ENCODE results near the gene SCAMP1.
"Not testable (repeated sequence)": the region's sequence is repeated elsewhere in the genome, so short reads cannot be mapped to it uniquely, and the experiment has no call there.

SCAMP1 gene

DNA sequence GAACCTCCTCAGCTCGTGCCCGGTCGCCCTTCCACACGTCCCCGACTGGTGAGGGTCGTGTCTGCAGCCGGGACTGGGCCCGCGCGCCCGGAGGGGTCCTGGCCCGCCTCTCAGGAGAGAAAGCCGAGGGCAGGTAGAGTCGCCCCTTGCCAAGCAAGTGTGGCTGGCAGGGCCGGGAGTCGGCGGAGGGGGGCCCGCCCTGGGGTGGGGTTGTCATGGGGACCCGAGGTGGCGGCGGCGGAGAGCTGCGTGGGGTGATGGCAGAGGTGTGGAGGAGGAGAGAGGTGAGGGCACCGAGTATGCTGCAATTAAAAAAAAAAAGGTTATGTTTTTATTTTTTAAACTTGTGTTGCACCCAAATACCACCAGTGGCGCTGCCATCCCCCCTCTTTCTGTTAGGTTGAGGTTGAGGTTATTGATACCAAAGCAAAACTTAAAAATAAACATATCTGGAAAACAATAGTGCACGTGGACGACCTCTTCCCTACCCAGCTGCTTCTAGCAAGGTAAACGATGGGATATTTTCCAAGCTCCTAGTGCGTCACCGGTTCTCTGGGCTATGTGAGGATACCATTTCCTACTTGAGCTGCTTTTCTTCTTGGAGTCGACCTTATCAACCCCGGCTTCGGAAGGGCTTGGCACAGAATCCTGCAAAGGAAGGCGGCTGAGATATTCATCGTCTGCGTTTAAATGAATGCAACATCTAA lies 660 bp downstream of the SCAMP1 start:
- peak; percentile 27 to 67 (median 61) for DNase-seq (ENCODE audit: low read depth in 3 of 3)

DNA sequence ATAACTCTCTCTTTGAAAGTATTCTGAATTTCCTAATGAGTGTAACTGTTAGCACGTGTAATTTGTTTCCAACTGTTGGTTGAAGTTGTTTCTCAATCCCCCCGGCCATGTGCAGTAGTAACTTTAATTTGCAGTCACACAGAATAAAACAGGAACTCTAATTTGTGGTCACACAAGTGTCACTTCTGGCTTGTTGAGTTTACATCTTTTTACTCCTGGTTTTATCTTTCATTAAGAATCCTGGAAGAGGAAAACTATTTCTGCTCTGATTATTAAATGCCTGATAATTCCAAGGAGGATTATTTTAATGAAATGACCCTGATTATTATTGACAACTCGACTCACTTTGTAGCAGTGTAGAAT lies 1.2 kb downstream of the SCAMP1 start:
- DNase-seq (ENCODE audit: low read depth in 3 of 3), result no peak

DNA sequence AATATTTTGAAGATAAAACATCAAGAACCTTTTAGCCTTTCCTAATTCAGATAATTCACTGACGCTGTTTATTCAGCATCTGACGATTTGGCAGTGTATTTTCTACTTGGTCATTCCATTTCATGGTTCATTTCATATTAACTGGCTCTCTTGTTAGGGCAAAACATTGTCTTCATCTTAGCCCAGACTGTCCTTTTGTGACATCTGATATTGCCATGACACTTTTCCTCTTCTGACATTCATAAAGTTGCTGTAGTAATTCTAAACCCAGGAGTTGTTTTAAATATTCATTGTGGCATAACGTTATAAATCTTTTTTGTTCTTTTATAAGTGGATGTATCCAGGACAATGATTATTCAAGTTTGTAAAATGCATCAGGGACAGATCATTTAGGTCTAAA lies 1.8 kb downstream of the SCAMP1 start:
- no peak for DNase-seq (ENCODE audit: low read depth in 3 of 3)

DNA sequence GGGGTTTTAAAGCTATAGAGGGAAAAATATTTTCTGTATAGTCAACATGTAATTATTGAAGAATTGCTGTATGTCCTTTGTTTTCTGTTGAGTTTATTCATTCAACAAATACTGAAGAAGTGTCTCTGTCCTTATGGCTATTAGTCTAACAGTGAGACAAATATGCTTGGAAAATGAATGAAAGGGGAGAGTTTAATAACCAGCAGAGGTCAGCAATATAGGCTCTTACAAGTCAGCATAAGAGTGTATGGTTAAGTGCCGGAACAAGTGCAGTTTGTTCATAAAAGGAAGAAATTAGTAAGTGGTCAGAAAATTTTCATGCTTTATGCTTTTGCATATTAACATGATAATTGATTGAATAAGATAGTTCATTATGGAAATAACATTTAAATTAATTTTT lies 3.6 kb downstream of the SCAMP1 start:
- DNase-seq (ENCODE audit: low read depth in 3 of 3), result no peak

DNA sequence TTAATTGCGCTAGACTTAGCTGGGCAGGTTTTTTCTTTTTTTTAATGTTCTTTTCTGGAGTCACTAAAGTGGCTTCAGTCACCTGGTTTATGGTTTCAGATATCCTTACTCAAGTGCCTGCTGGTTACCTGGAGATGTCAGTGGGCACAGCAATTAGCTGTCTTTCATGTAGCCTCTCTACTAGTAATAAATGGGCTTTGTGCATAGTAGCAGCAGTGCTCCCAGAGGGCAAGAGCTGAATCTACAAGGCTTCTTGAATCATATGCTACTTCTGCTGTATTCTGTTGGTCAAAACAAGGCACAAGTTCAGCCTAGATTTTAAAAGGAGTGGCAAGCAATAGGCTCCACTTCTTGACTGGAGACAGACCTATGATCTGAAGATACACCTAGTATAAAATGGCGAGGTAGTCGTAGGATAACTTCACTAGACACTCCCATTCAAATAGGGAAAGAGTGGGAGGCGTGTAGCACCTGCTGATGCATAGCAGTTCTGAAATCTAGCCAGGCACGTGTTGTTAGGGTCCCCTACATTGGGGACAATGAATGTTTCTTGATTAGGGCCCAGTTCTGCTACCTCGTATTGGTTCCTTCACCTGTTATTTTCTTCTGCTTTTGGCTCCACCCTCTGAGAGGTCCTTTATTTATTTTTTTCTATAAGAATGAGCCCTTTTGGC lies 7.0 kb downstream of the SCAMP1 start:
- DNase-seq (ENCODE audit: low read depth in 3 of 3), result no peak

DNA sequence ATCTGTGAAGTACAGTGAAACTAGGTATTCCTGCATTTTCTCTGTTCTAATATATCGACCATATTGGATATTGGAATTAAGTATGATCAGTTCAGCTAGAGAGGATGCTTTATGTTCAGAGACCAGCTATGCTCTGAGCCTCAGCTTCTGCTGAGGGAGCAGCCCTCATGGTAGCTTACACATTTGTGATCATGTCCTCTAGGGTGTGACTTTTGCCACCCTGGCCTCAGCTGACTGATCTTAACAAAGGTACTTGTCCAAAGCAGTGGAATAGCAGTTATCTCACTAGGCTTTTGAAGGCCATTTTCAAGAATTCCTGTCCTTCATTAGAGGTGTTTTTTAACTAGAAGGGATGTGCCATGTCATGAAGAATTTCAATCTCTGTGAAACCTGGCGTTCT lies 9.3 kb downstream of the SCAMP1 start:
- no peak for DNase-seq (ENCODE audit: low read depth in 3 of 3)

DNA sequence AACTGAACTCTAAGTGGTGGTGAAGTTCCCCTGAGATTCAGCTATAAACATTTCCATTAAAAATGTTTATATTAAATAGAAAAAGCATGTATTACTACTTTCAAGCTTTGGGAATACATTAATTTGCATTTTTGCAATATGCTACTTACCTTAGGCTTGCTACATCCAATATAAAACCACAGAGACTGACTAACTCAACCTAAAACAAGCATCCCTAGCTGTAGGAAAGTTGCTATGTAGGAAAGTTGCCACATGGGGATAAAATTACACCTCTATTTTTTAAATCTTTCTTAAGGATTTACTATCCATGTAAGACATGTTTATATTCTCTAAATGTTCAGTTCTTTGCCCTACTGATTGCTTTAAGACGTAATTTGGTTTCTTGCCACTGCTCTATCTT lies 12.8 kb downstream of the SCAMP1 start:
- DNase-seq (ENCODE audit: low read depth in 3 of 3), result no peak

DNA sequence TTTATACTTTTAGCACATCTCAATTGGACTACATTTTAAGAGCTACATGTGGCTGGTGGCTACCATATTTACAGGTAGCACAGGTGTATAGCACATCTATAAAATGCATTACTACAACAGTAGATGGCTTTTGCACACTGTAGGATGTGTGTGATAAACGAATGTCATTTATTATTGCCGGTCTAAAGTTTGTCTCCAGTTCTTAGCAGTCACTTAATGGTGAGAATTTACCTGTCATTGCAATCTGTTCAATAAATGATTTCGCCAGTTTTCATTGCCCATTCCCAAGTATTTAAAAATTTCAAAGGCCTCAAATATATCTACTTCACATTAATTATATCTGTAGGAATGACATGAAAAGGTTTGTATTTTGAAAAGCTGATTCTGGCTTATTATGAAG lies 15.9 kb downstream of the SCAMP1 start:
- no peak for DNase-seq (ENCODE audit: low read depth in 3 of 3)

DNA sequence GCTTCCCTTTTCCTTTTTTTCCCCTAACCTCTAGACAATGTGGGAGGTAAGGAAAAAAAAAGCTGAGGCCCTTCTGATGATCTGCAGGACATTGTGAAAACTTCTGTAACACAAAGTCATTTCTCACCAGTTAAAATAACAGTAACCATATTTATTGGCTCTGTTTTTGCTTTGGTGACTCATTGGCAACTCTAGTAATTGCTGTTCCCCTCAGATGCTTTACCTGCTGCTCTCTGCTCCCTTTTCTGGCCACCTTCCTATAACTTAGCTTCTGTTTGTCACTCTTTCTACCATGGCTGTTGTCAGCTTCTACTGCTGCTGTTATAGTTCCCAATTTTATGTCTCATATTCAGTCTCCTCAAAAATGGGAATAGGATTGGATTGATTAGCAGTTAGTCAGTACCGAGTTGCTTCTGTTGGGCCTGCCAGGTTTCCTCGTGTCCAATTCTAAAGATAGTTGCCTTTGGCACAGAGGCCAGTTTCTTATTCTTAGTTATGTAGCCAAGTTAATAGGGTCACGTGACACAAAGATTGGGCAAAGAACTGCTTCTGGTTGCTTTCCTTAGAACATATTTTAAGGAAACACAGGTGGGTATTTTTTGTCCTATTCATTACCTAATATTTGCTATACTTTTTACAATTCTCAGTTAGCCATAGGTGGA lies 16.8 kb downstream of the SCAMP1 start:
- DNase-seq (ENCODE audit: low read depth in 3 of 3), result no peak

DNA sequence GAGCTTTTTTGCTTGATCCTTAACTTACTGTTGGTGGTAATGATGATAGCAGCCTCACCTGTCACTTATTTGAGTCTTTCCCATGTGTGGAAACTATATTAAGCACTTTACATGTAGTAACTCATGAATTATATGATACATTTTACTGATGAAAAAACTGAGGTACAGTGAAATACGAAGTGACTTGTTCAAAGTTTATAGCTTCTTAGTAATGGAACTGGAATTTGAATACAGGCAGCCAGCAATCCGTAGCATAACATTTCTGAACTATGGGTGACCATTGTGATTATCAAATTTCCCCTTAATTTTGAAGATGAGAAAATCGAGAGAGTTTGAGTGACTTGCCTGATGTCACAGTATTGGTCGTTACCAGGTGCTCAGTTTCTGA lies 17.3 kb downstream of the SCAMP1 start:
- DNase-seq (ENCODE audit: low read depth in 3 of 3), result no peak

DNA sequence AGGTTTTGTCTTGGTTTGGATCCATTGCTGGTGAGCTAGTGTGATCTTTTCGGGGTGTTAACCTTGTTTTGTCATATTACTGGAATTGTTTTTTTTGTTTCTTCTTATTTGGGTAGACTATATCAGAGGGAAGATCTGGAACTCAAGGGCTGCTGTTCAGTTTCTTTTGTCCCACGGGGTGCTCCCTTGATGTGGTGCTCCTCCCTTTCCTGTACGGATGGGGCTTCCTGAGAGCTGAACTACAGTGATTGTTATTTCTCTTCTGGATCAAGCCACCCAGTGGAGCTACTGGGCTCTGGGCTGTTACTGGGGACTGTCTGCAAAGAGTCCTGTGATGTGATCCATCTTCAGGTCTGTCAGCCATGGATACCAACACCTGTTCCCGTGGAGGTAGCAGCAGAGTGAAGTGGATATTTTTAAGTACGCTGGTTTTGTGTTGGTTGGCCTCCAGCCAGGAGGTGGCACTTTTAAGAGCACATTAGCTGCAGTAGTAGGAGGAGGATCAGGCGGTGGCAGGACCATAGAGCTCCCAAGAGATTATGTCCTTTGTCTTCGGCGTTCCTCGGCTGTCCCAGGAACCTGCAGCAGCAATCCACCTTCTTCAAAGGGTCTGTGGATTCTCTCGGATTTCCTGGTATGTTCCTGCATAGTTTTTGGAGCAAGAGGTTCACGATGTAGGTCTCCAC lies 27.2 kb downstream of the SCAMP1 start:
- no peak for DNase-seq (ENCODE audit: low read depth in 3 of 3)

DNA sequence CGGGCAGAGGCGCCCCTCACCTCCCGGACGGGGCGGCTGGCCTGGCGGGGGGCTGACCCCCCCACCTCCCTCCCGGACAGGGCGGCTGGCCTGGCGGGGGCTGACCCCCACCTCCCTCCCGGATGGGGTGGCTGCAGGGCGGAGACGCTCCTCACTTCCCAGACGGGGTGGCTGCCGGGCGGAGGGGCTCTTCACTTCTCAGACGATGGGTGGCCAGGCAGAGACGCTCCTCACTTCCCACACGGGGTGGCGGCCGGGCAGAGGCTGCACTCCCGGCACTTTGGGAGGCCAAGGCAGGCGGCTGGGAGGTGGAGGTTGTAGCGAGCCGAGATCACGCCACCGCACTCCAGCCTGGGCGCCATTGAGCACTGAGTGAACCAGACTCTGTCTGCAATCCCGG lies 30.9 kb downstream of the SCAMP1 start:
- DNase-seq (ENCODE audit: low read depth in 3 of 3), result not testable (repeated sequence)

DNA sequence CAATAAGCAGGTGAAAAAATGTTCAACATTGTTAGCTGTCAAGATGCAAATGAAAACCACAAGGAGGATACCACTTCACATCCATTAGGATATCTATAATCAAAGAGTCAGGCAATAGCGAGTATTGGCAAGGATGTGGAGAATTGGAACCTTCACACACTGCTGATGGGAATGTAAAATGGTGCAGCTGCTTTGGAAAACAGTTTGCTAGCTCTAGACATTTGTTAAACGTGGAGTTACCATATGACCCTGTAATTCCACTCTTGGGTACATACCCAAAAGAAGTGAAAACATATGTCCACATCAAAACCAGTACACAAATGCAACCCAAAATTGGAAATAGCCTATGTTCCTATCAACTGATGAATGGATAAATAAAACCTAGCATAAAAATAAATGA lies 37.4 kb downstream of the SCAMP1 start:
- DNase-seq (ENCODE audit: low read depth in 3 of 3), result no peak

DNA sequence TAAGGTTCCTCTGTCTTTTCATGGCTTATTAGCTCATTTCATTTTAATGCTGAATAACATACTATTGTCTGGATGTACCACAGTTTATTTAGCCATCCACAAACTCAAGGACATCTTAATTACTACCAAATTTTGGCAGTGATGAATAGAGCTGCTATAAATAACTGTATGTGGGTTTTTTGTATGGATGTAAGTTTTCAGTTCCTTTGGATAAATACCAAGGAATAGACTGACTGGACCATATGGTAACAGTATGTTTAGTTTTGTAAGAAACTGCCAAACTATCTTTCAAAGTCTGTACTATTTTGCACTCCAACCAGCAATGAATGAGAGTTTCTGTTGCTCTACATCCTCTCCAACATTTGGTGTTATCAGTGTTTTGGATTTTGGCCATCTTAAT lies 38.7 kb downstream of the SCAMP1 start:
- DNase-seq (ENCODE audit: low read depth in 3 of 3), result no peak

DNA sequence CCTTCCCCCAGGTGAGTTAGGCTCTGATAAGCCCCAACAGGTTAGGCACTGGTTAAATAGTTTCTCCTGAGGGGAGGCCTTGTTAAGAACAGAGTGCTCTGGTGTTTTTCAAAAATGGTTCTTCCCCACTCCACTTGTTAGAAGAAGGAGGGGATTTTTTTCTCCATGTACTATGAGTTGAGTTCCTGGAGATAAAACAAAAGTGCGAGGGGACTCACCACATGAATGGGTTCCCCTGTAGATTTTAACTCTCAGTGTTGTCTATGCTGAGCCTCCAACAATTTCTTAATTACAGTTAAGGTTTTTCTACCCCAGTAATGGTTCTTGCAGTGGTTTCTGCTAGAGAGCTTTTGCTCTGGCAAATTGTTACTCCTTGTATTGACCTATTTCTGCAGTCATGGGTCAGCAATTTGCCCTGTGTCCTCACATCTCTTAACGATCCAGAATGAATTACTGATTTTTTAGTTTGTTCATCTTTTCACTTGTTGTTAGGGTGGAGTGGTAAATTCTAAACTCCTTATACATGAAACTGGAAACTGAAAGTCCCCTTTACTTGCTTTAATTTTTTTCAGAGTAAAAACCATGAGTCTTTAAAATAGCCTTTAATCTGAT lies 44.4 kb downstream of the SCAMP1 start:
- DNase-seq (ENCODE audit: low read depth in 3 of 3), result no peak

DNA sequence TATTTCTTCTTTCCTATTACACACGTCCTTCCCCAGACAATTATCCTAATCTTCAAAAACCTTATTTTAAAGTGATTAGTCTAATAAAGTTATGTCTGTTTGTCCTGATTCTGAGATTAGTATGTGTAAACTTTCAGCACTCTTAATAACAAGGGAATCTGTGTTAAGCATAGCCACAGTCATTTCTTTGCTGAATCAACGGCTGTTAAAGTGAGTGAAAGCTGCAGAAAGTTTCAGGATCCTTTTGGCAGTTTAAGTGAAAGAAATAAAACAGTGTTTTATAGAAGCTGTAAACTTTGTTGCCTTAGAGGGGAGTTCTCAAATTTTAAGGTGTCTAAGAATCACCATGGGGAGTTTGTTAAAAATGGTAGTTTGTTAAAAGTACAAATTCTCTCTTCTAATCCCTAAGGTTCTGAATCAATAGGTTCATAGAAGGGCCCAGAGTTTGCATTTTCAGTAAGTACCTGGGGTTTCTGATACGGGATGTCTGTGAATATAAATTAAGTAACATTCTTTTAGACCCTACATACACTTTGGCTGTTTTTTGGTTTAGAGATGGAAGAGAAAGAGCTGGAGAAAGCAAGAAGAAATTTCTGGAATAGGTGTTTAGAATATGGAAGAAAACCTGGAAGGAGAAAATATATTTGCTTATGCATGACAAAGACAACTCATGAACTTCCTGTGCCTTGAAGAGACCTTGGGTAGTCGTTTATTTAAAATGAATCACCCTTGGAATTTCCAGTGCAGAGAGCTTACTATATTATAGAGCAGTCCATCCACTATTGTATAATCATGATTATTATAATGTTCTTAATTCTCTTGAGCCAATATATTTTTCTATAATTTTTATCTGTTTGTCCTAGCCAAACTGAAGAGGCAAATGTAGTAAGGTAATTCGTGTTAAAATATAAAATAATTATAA lies 45.7 kb downstream of the SCAMP1 start:
- DNase-seq (ENCODE audit: low read depth in 3 of 3), result no peak

DNA sequence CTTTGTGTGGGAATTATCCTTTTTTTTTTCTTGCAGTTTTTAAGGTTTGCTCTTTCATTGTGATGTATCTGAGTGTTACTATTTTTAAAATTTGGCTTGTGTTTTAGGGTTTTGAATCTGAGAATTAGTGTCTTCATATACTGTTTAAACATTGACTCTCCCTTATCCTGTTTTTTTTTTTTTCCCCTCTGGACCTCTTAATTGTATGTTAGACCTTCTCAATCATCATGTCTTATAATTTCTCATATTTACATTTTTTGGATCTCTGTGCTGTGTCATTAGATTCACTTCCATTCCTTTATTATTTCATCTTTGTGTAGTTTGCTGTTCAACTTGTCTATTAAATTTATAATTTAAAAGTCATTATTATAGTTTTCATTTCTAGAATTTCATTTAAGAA lies 47.0 kb downstream of the SCAMP1 start:
- DNase-seq (ENCODE audit: low read depth in 3 of 3), result no peak

DNA sequence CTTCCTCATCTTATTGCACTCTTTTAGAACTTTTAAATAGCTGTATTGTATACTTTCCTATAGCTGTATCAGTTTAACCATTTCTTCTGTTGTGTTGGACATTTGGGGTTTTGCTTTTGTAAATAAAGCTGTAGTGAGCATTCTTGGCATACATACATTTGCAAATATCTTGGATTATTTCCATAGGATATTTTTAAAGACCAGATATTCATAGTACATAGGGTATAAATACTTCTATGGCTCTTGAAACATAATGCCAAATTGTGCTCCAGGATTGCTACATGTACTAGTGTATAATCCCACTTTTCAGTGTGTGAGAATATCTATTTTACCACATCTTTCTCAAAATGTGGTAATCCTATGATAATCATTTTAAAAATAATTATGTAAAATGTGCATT lies 51.2 kb downstream of the SCAMP1 start:
- no peak for DNase-seq (ENCODE audit: low read depth in 3 of 3)

DNA sequence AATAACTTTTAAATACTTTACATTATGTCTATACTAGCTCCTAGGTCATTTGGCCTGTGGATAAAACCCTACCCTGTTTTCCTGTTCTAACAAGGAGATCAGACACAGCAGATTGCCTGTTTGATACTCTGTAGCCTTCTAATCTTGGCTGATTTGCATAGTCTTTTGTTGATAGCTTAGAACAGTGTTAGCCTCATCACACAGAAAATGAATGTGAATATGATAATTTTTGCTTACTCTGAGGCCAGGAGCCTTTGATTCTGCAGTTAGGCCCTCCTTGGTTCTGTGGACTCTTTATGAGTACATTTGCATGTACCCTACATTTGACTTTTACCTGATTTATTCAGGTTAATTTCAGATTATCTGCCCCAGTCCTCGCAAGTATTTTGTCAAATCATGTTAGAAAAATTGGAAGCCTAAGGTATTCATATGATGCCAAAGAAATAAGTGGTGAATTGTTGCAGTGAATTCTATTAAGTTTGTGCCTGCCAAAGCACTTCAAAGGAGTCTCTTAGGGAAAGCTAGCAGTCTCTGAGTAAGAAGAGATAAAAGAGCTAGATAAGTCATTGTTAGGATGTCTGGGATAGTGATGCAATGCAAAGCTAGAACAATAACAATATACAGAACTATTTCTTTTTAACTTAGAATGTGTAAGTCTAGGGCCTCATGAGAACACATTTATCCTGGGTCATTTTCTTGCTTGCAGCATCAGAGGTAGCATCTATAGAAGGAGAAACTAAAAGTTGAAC lies 56.4 kb downstream of the SCAMP1 start:
- no peak for DNase-seq (ENCODE audit: low read depth in 3 of 3)

DNA sequence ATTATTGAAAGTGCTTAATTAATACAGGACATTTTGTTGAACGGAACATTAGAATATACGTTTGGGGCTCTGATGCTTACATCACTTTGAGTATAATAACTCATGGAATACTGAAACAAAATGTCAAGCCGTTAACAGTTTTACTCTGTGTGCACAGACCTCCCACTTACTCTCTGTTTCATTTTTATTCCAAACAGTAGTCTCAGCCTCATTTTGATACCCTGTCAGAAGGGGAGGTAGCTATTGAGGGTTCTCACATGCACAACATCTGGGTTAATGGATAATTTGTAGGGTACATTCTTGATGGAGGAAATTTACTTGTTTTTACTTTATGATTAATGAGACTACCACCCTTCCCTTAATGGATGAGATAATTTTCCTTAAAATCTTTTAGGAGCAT lies 59.0 kb downstream of the SCAMP1 start:
- no peak for DNase-seq (ENCODE audit: low read depth in 3 of 3)

DNA sequence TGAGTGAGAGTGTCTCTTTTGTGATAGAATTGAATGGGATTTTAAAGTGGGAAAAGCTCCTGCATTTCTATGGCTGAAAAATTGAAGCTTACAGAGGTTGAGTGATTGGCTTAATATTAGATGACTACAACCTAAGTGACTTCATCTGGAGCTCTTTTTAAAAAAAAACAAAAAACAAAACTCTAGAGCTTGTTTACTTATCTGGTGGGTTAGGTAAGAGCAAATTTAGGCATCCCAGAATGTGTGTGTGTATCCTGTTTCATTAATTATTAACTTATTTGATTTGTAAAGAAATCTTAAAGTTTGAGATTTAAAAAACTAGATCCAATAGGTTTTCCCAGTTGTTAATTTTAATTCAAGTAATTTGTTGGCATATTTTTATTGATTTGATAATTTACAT lies 60.1 kb downstream of the SCAMP1 start:
- DNase-seq (ENCODE audit: low read depth in 3 of 3), result no peak

Data from stimulated activated CD4-positive, alpha-beta T cell treated with anti-CD3 and anti-CD28 coated beads, TNF-alpha, amount 100 ng/mL, for 4 hours (primary cell).